SK-N-MC (cell line): ENCODE measurements around the gene DLG2.

Experiments
- EZH2 ChIP-seq: fragments of 200-600 bp; sonication (generic); IDR thresholded peaks from one replicate; pipeline ENCODE4 v1.6.1; 2017; ENCODE audit warnings: antibody characterized with exemption
- POLR2AphosphoS5 ChIP-seq: IDR thresholded peaks from 2 replicates; pipeline ENCODE4 v1.6.1; 2012; ENCODE audit warnings: mild to moderate bottlenecking, low read depth, low read length, borderline replicate concordance

DNA sequence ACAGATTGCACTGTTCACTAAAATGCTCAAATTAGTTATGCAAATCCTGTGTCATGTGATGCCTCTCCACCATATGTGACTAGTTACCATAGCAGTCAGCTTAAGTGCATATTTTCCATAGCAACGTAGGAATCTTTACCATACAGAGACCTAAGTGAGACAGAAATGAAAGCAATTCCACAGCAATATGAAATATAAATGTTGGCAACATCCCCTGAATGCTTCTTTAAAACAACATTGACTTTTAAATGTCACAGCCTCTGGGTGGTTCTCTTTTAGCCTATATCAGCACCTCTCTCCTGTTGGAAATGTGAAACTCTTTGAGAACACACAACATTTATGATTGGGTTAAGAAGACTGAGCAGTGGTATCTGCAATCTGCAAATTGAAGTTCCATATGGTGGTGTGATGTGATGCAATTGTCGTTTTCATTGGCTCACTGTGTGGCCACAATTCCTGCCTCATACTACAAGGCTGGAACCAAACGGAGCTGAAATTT lies 814.6 kb downstream of the DLG2 start:
- TF ChIP-seq EZH2 (no peak), POLR2AphosphoS5 (no peak)
